ENCODE measurements around the gene TIGAR.

The TIGAR gene
- 5.1 to 76.1 (median 36.4) reads per million in 18 experiments for total RNA-seq

- peak; percentile 97 to 99 for DNase-seq
These were observed at the start of gene TIGAR for GRCh38 chr12:4320853-4321701. TIGAR (plus strand) TSS chr12:4321213; CDS start chr12:4321272, 59 bp downstream.

- DNase-seq, result peak; percentile 67 to 77
These were observed 49.1 kb upstream of the TIGAR start for GRCh38 chr12:4271717-4272423.

- peak in 1 of 2 donors; percentile 40 for DNase-seq
These were observed 48.4 kb upstream of the TIGAR start for GRCh38 chr12:4272424-4273272.

- DNase-seq, result no peak
These were observed 47.8 kb upstream of the TIGAR start for GRCh38 chr12:4273273-4273651.

GRCh38 chr12:4273652-4274395 lies 47.2 kb upstream of the TIGAR start, which contains the start of gene CCND2:
CCND2 (plus strand) TSS chr12:4273762; CDS start chr12:4274041, 279 bp downstream.
- DNase-seq, result peak; percentile 71 to 81

- peak in 1 of 2 donors; percentile 27 for DNase-seq
These were observed 46.5 kb upstream of the TIGAR start for GRCh38 chr12:4274396-4275015.

- no peak for DNase-seq
These were observed 45.8 kb upstream of the TIGAR start for GRCh38 chr12:4275016-4275869.

GRCh38 chr12:4275870-4276301 lies 45.1 kb upstream of the TIGAR start:
- no peak for DNase-seq

- DNase-seq, result peak; percentile 80 to 82
These were observed 44.3 kb upstream of the TIGAR start for GRCh38 chr12:4276524-4277204.

- no peak for DNase-seq
These were observed 43.8 kb upstream of the TIGAR start for GRCh38 chr12:4277205-4277543.

GRCh38 chr12:4277857-4278256 lies 43.2 kb upstream of the TIGAR start:
- no peak for DNase-seq

- DNase-seq, result peak; percentile 80 to 92
These were observed 42.5 kb upstream of the TIGAR start for GRCh38 chr12:4278329-4279197.

GRCh38 chr12:4279198-4279690 lies 41.8 kb upstream of the TIGAR start:
- DNase-seq, result no peak

- DNase-seq, result peak in 1 of 2 donors; percentile 23
These were observed 40.5 kb upstream of the TIGAR start for GRCh38 chr12:4280351-4281163.

- DNase-seq, result peak in 1 of 2 donors; percentile 15
These were observed 39.8 kb upstream of the TIGAR start for GRCh38 chr12:4281173-4281654.

GRCh38 chr12:4282103-4282891 lies 38.7 kb upstream of the TIGAR start:
- DNase-seq, result no peak
